ENCODE measurements around the gene FAM89A. TPM values are rescaled to one million over a fixed set of nuclear protein-coding genes. Genes with fewer than 3 reads are reported as not detected.
"Not testable (repeated sequence)": the region's sequence is repeated elsewhere in the genome, so short reads cannot be mapped to it uniquely, and the experiment has no call there.

FAM89A gene
- total RNA-seq, 2 donors from 2014 or later, result 14.3 to 35.3 TPM

DNA sequence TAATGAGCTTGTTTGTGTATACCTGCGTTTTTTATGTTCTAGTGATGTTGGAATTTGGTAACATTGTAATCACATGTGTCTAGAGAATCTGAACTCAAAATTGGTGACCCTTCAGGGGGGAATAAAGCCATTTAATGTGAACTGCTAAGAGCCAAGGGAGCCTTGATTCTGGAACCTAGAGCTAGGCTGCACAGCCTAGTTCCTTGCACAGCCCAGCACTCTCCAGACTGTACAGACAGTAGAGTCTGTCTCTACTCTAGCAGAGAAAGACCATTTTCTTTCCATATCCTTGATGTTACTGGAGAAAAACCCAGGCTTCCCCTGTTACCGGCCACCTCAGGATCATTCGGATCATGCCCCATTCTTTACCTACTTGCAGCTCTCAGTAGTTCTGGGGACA, 52.6 kb downstream of the FAM89A start:
- WGBS, 2 donors, result 54 to 57% methylated on average over 3 of the region's 3 CpGs
- H3K27me3 ChIP-seq, result no peaks in the 10 kb centered on the region
- H3K4me3 ChIP-seq, result no peak overlapping the region
- no peaks in the 10 kb centered on the region for H3K9me3 ChIP-seq
- DNase-seq, result no peak
- TF ChIP-seq, protein P1, sequence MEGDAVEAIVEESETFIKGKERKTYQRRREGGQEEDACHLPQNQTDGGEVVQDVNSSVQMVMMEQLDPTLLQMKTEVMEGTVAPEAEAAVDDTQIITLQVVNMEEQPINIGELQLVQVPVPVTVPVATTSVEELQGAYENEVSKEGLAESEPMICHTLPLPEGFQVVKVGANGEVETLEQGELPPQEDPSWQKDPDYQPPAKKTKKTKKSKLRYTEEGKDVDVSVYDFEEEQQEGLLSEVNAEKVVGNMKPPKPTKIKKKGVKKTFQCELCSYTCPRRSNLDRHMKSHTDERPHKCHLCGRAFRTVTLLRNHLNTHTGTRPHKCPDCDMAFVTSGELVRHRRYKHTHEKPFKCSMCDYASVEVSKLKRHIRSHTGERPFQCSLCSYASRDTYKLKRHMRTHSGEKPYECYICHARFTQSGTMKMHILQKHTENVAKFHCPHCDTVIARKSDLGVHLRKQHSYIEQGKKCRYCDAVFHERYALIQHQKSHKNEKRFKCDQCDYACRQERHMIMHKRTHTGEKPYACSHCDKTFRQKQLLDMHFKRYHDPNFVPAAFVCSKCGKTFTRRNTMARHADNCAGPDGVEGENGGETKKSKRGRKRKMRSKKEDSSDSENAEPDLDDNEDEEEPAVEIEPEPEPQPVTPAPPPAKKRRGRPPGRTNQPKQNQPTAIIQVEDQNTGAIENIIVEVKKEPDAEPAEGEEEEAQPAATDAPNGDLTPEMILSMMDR (IDR thresholded peaks at IDR 0.05), result no peak
- TF ChIP-seq POLR2A (IDR thresholded peaks at IDR 0.05), result no peak
- no peaks in the 10 kb centered on the region for H3K36me3 ChIP-seq (replicated peaks in 1 of 2; ENCODE audit: insufficient read depth in 1 of 2, low read depth in 2 of 2)
- intact Hi-C loops (cut with DNase I), result no loop called here
- peaks cover 42% of the 10 kb centered on the region for H3K4me1 ChIP-seq
- no peak for ATAC-seq
- H3K27ac ChIP-seq, result no peak overlapping the region

DNA sequence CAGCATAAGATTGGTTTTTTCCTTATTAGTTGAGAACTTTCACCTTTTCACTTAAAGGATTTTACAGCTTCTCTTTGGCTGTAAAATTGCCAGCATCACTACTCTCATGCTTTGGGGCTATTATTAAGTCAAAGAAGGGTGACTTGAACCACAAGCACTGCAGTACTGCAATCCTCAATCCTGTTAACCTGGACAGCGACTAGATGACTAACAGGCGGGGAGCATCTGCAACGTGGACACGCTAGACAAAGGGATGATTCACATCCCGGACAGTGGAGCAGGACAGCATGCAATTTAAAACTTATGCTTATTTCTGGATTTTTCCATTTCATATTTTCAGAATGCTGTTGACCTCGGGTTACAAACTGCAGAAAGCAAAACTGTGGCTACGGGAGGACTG, 53.1 kb downstream of the FAM89A start:
- DNase-seq (no peak), ATAC-seq (no peak)
- Histone ChIP-seq H3K27ac (no peak overlapping the region), H3K9me3 (no peaks in the 10 kb centered on the region), H3K36me3 (replicated peaks in 1 of 2; ENCODE audit: insufficient read depth in 1 of 2, low read depth in 2 of 2) (peaks cover 0 to 1% of the 10 kb centered on the region in 2 donors), H3K4me1 (peaks cover 37% of the 10 kb centered on the region), H3K27me3 (no peaks in the 10 kb centered on the region), H3K4me3 (no peak overlapping the region)
- 92 to 94% methylated on average over 7 of the region's 7 CpGs for WGBS, 2 donors
- TF ChIP-seq POLR2A (IDR thresholded peaks at IDR 0.05), result no peak
- TF ChIP-seq, protein P1 (IDR thresholded peaks at IDR 0.05), result no peak
- intact Hi-C loops (cut with DNase I), result no loop called here

DNA sequence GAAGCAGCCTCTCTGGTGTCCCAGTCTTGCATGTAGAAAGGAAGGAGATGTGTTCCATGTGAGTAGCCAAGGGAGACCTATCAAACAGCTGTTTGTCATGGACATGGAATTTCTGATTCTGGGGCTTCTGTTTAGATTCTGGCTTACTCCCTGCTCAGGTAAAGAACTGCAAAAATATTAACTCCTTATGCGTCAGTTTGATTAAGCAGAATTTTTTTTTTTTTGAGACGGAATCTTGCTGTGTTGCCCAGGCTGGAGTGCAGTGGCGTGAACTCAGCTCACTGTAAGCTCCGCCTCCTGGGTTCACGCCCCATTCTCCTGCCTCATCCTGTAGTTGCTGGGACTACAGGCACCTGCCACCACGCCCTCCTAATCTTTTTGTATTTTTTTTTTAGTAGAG, 54.3 kb downstream of the FAM89A start:
- H3K27ac ChIP-seq, result no peak overlapping the region
- no peaks in the 10 kb centered on the region for H3K9me3 ChIP-seq
- DNase-seq (no peak), ATAC-seq (no peak)
- no peak overlapping the region for H3K4me3 ChIP-seq
- intact Hi-C loops (cut with DNase I), result no loop called here
- H3K36me3 ChIP-seq (replicated peaks in 1 of 2; ENCODE audit: insufficient read depth in 1 of 2, low read depth in 2 of 2), result peaks cover 0 to 2% of the 10 kb centered on the region in 2 donors
- 91 to 97% methylated on average over 6 of the region's 6 CpGs for WGBS, 2 donors
- peaks cover 30% of the 10 kb centered on the region for H3K4me1 ChIP-seq
- H3K27me3 ChIP-seq, result no peaks in the 10 kb centered on the region
- TF ChIP-seq, protein P1 (IDR thresholded peaks at IDR 0.05), result no peak
- TF ChIP-seq POLR2A (IDR thresholded peaks at IDR 0.05), result no peak

DNA sequence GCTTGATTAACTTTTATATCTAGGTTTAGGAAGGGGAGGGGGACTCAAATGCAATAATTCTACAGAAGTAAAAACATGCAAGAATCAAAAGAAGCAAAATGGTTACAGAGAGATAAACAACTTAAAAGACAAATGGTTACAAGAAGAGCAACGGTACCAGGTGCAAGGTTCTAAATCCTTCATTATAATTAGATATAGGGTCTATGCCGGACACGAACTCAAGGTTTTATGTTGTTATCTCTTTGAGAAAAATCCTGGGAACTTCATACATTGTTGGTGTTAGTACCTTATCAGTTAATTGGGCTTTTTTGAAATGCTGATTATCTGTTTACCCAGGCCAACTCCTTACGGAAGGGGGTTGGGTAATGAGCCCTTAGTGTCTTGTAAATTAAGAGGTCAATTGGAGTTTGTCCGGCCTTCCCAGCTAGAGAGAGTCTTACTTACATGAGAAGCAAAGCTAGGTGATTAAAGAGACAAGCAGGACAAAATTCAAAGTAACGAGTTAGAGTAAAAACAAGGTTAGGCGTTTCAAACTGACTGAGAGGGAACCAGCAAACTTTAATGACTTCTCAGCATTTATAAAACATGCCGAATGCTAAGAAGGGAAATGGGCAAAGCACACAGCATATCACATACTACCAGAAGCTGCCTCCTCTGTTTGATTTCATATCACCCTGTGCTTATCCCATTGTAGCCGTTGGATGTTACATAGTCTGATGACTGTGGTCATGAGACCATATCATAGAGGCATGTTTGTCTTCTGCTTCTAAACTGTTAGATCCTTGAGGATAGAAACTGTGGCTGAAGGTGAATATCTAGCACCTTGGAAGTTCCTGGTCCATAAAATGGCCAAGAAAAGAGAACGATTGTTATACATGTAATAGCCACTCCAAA, 55.2 kb downstream of the FAM89A start:
- 44 to 52% methylated on average over 10 of the region's 10 CpGs for WGBS, 2 donors
- not testable (repeated sequence) for ATAC-seq, H3K27ac ChIP-seq

GRCh38 chr1:230983811-230984210, 56.2 kb downstream of the FAM89A start:
- Histone ChIP-seq H3K9me3 (no peaks in the 10 kb centered on the region), H3K27me3 (no peaks in the 10 kb centered on the region), H3K27ac (no peak overlapping the region), H3K4me3 (no peak overlapping the region), H3K36me3 (replicated peaks in 1 of 2; ENCODE audit: insufficient read depth in 1 of 2, low read depth in 2 of 2) (peaks cover 0 to 2% of the 10 kb centered on the region in 2 donors), H3K4me1 (peaks cover 39% of the 10 kb centered on the region)
- ATAC-seq, result no peak
- TF ChIP-seq, protein P1 (IDR thresholded peaks at IDR 0.05), result no peak
- TF ChIP-seq POLR2A (IDR thresholded peaks at IDR 0.05), result no peak
- intact Hi-C loops (cut with DNase I), result no loop called here
- no peak for DNase-seq
- WGBS, 2 donors, result 75 to 90% methylated on average over 5 of the region's 5 CpGs

More for the DNA sequence above, 55.2 kb downstream of the FAM89A start:
- H3K4me3 ChIP-seq; DNase-seq; H3K27me3 ChIP-seq; H3K9me3 ChIP-seq; H3K36me3 ChIP-seq (replicated peaks in 1 of 2; ENCODE audit: insufficient read depth in 1 of 2, low read depth in 2 of 2); intact Hi-C loops (cut with DNase I): not testable (repeated sequence)
- peaks cover 35% of the 10 kb centered on the region for H3K4me1 ChIP-seq
